HG03039 (cell line): ENCODE results near the gene TRIB2.

Experiments
- ATAC-seq: cut with Tn5 transposase; IDR thresholded peaks from one replicate; pipeline ENCODE4 v1.9.1; 2021; ENCODE audit warnings: mild to moderate bottlenecking, moderate library complexity; ENCODE audit not compliant: unreplicated experiment

Gene TRIB2

DNA sequence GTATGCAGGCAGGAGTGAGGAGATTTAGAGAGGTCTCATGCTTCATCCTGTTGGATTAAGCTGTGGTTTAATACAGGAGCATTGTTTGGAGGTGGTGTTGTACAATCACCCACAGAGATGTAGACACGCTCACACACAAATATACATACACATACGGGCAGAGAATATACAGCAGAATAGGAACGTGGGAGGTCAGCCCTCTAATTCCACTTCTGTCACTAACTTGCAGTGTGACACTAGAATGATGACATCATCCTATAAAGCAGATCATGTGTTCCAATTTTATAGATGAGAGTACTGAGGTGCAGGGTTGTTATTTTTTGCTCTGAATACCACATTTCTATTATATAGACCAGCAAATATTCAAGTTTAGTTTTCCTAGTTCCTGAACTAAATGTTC, 54.4 kb downstream of the TRIB2 start:
- ATAC-seq: no peak

GRCh38 chr2:12773586-12774394, 57.1 kb downstream of the TRIB2 start:
- ATAC-seq: no peak

GRCh38 chr2:12774395-12774727, 57.6 kb downstream of the TRIB2 start:
- ATAC-seq: no peak

DNA sequence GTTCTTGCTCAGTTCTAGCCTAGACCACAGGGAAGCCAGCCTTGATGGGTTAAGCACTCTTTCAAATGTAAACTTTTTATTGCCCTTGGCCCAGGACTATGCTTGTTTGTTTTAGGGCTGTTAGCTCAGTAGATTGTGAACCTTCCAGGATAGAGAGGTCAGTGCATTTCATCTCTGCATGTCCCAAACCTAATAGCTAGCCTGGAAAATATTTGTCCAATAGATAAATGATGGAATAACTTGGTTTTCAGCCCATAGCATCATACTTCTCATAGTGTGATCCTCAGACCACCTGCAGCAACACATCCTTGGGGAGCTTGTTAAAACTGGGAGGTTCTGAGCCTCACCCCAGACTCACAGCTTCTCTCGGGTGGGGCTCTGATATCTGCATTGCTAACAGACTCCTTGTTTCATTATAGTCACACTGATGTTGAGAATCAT, 59.8 kb downstream of the TRIB2 start:
- no peak for ATAC-seq

- ATAC-seq: no peak
Measured at GRCh38 chr2:12778369-12778768, 61.6 kb downstream of the TRIB2 start.

DNA sequence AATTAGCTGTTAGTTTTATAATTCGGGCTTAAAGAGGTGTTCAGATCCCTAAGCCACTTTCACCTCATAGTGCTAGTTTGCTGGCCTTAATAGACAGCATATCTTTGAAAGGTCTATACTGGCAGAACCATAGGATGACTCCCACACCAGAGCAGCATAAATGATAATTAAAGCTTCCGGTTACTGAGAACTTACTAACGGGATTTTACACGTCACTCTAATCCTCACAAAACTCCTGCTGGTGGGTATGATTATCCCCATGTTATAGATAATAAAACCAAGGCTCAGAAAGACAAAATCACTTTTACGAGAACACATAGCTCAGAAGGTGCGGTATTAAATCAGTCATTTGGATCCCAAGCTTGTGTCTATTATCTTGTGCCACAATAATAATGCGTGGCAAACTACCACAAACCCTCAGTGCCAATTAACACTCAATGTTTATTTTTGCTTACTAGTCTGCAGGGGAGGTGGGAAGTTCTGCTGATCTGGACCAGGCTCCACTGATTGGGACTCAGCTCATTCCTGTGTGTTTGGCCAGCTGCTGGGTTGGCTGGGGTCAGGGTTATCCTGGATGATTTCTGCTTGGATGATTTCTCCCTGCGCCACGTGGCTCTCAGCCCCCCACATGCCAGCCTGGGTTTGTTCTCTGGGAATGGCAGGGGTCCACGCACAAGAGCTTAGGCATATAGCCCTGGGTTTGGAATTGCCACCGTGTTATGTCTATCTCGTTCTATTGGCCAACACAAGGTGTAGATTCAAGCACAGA, 62.3 kb downstream of the TRIB2 start:
- ATAC-seq: no peak

DNA sequence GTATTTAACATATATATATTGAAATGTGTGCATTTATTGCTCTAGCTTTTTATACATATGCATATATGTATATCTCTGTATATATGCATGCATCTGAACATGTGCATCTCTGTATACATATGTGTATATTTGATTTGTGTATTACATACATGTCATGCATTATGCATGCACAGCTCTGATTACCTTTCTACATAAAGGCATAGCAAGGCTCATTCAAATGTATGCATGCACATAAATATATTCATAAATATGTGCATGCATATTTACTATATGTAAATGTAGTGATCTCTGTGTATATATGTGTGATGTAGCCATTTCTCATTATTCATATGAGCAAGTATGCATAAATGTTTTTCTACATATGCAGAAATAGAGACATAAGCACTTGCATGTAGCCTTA, 64.6 kb downstream of the TRIB2 start:
- no peak for ATAC-seq

- ATAC-seq: no peak
Measured at GRCh38 chr2:12787891-12788801, 71.4 kb downstream of the TRIB2 start.

GRCh38 chr2:12791906-12792305, 75.2 kb downstream of the TRIB2 start:
- no peak for ATAC-seq
